Testis (tissue), 3 donors: ENCODE results near the gene TFB1M. TPM values are rescaled to one million over a fixed set of nuclear protein-coding genes. Genes with fewer than 3 reads are reported as not detected.

Source experiments
- DNase-seq: peaks from one replicate; pipeline ENCODE4 v3.0.0-alpha.2; 2019
- H3K27ac ChIP-seq, 2 donors: fragments of 200-600 bp; sonication (generic); one replicate each; pipeline ENCODE4 v1.5.1; 2019
- H3K27me3 ChIP-seq: fragments of 200-600 bp; sonication (generic); one replicate; pipeline ENCODE4 v1.5.1; 2019
- H3K36me3 ChIP-seq: fragments of 200-600 bp; sonication (generic); one replicate; pipeline ENCODE4 v1.5.1; 2017; ENCODE audit warnings: low read depth; ENCODE audit errors: missing control alignments
- H3K4me1 ChIP-seq: fragments of 200-600 bp; sonication (generic); one replicate; pipeline ENCODE4 v1.5.1; 2019
- H3K4me3 ChIP-seq, 2 donors: fragments of 200-600 bp; sonication (generic); one replicate each; pipeline ENCODE4 v1.5.1; 2017 to 2019
- H3K9me3 ChIP-seq: fragments of 200-600 bp; sonication (generic); one replicate; pipeline ENCODE4 v1.5.1; 2017
- POLR2A ChIP-seq: fragments of 450-650 bp; IDR thresholded peaks from one replicate; pipeline ENCODE4 v1.6.1; 2017; ENCODE audit warnings: antibody characterized with exemption, mild to moderate bottlenecking, moderate library complexity
- WGBS, 2 donors: methylation state at CpG; one replicate each; pipeline ENCODE4 v1.1.5; 2018; 5-methylcytosine and 5-hydroxymethylcytosine counted together
- intact Hi-C: fragments of 100-400 bp; cut with DNase I; formaldehyde crosslinking; loops from one replicate; pipeline ENCODE4 v1.15.1; 2023; ENCODE audit warnings: low total_unique reads
- polyA plus RNA-seq: library from polyadenylated mRNA; stranded (reverse); fragments of 350-450 nt; fragmentation: Illumina TruSeq; extraction: RNeasy Lipid Tissue Mini Kit (QIAGEN cat#74804); gene quantifications from one replicate; pipeline ENCODE4 v1.2.3, GENCODE V29; 2014; ENCODE audit warnings: low read depth, low replicate concordance; ENCODE audit not compliant: insufficient read depth
- total RNA-seq, 2 donors: library from RNA; depleted of rRNA; stranded (reverse); fragments of >200 nt; gene quantifications; one replicate each; pipeline ENCODE4 v1.2.3, GENCODE V29; 2016
- TF ChIP-seq, protein P1 (sequence below), 3 experiments: fragments of 450-650 bp in 2 of 3; fragments of 200-600 bp in 1 of 3; sonication (generic) in 1 of 3; IDR thresholded peaks; one replicate each; pipeline ENCODE4 v1.5.1; 2016 to 2019; ENCODE audit warnings: antibody characterized with exemption in 3 of 3, mild to moderate bottlenecking in 2 of 3, moderate library complexity in 1 of 3

The TFB1M gene
- total and polyA plus RNA-seq, 3 donors from 2014 or later, result 32.2 to 47.1 (median 36.1) TPM

DNA sequence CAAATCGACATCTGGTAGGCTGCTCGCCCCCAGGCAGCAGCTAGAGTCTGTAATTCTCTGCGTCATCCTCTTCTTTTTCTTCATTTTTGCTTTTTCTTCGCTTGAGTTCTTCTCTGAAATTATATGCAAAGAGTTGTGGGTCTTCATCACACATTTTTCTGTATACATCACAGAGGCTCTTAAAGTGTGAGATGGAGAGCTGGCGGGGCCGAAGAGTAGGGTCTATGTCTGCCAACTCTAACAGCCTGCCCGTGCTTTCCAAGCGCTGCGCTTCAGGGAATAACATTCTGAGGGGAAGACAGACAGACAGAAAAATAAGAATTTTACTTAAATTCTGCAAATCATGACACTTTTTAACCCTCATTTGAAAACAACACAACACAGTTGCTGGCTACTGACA, 56.5 kb downstream of the TFB1M start:
- Histone ChIP-seq H3K4me1 (no peaks in the 10 kb centered on the region), H3K9me3 (no peaks in the 10 kb centered on the region), H3K36me3 (no peaks in the 10 kb centered on the region), H3K27me3 (no peaks in the 10 kb centered on the region), H3K4me3 (no peak overlapping the region), H3K27ac (no peak overlapping the region)
- intact Hi-C loops, result no loop called here
- WGBS, 2 donors, result 94 to 99% methylated on average over 9 of the region's 9 CpGs
- no peak for TF ChIP-seq POLR2A
- no peak for DNase-seq

DNA sequence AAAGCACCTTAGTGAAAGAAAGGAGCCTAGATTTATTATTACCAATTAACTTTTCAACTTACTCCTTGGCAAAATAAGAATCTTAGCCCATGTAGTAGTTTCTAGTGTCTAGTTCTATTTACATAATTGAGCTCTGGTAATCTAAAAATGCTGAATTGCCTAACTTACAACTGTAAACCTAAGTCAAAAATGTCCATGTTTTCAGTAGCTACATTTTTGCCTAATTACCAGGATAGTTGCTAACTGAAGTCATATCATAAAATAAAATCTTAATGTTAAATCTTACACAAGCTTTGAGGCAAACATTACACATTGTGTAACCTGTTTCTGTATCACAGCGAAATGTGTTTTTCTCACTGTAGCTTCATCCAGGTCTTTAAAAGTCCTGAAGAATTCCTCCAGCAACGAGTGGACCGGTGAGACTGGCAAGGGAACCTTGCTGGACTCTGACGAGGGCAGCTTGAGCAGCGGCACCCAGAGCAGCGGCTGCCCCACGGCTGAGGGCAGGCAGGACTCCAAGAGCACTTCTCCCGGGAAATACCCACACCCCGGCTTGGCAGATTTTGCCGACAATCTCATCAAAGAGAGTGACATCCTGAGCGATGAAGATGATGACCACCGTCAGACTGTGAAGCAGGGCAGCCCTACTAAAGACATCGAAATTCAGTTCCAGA, 58.0 kb downstream of the TFB1M start:
- Histone ChIP-seq H3K27ac (no peak overlapping the region), H3K4me1 (no peaks in the 10 kb centered on the region), H3K27me3 (no peaks in the 10 kb centered on the region), H3K36me3 (no peaks in the 10 kb centered on the region), H3K9me3 (no peaks in the 10 kb centered on the region), H3K4me3 (no peak overlapping the region)
- intact Hi-C loops, result no loop called here
- 94 to 95% methylated on average over 13 of the region's 13 CpGs for WGBS, 2 donors
- no peak for DNase-seq
- TF ChIP-seq, protein P1, sequence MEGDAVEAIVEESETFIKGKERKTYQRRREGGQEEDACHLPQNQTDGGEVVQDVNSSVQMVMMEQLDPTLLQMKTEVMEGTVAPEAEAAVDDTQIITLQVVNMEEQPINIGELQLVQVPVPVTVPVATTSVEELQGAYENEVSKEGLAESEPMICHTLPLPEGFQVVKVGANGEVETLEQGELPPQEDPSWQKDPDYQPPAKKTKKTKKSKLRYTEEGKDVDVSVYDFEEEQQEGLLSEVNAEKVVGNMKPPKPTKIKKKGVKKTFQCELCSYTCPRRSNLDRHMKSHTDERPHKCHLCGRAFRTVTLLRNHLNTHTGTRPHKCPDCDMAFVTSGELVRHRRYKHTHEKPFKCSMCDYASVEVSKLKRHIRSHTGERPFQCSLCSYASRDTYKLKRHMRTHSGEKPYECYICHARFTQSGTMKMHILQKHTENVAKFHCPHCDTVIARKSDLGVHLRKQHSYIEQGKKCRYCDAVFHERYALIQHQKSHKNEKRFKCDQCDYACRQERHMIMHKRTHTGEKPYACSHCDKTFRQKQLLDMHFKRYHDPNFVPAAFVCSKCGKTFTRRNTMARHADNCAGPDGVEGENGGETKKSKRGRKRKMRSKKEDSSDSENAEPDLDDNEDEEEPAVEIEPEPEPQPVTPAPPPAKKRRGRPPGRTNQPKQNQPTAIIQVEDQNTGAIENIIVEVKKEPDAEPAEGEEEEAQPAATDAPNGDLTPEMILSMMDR (IDR thresholded peaks at IDR 0.05), result no peak
- no peak for TF ChIP-seq POLR2A

GRCh38 chr6:155254139-155254538, 60.1 kb downstream of the TFB1M start:
- WGBS, 2 donors, result 94 to 96% methylated on average over 10 of the region's 10 CpGs
- no peak for TF ChIP-seq POLR2A
- TF ChIP-seq, protein P1 (IDR thresholded peaks at IDR 0.05), result no peak
- intact Hi-C loops, result no loop called here
- H3K27me3 ChIP-seq, result no peaks in the 10 kb centered on the region
- no peaks in the 10 kb centered on the region for H3K4me1 ChIP-seq
- no peak overlapping the region for H3K27ac ChIP-seq
- H3K4me3 ChIP-seq, result no peak overlapping the region
- no peaks in the 10 kb centered on the region for H3K9me3 ChIP-seq
- DNase-seq, result no peak
- H3K36me3 ChIP-seq, result no peaks in the 10 kb centered on the region

GRCh38 chr6:155253337-155253736, 60.9 kb downstream of the TFB1M start:
- no peak for DNase-seq
- H3K4me1 ChIP-seq, result no peaks in the 10 kb centered on the region
- H3K36me3 ChIP-seq, result no peaks in the 10 kb centered on the region
- no peak overlapping the region for H3K27ac ChIP-seq
- H3K9me3 ChIP-seq, result no peaks in the 10 kb centered on the region
- WGBS, 2 donors, result 74 to 79% methylated on average over 1 of the region's 1 CpG
- H3K27me3 ChIP-seq, result no peaks in the 10 kb centered on the region
- intact Hi-C loops, result no loop called here
- TF ChIP-seq POLR2A, result no peak
- TF ChIP-seq, protein P1 (IDR thresholded peaks at IDR 0.05), result no peak
- no peak overlapping the region for H3K4me3 ChIP-seq

DNA sequence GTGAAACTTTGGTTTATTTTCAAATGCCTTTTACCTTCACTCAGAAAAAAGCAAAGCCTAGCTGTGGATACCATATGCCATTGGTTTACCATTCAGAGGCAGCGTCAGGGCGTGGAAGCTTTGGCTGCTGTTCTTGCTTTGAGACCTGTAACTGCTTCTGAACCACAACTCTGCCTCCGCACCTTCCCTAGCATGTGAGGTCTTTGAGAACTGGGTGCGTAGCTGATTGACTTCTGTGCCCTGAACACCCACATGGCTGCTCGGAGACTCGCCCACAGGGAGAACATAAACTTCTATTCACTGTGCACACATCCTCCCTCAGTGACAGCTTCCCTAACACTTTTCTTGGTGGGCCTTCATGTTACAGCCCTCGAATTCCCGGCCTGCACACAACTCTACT, 61.7 kb downstream of the TFB1M start:
- intact Hi-C loops, result no loop called here
- H3K36me3 ChIP-seq, result no peaks in the 10 kb centered on the region
- DNase-seq, result no peak

More for the DNA sequence above, 61.7 kb downstream of the TFB1M start:
- no peak overlapping the region for H3K27ac ChIP-seq
- H3K4me3 ChIP-seq, result no peak overlapping the region
- H3K4me1 ChIP-seq, result no peaks in the 10 kb centered on the region
- 90 to 91% methylated on average over 8 of the region's 8 CpGs for WGBS, 2 donors
- no peaks in the 10 kb centered on the region for H3K27me3 ChIP-seq
- TF ChIP-seq, protein P1 (IDR thresholded peaks at IDR 0.05), result no peak
- TF ChIP-seq POLR2A, result no peak
- H3K9me3 ChIP-seq, result no peaks in the 10 kb centered on the region
